BLaER1 treated with 17β-estradiol and CSF1 and Interleukin-3, amounts not matched to agents 10 nM and 100 nM (cell line): Measurements from ENCODE around the gene MAP3K15.

ENCODE experiments used
- H3K27ac ChIP-seq, 11 experiments: shearing (Covaris generic); formaldehyde crosslinking; 2 replicates each; pipeline ENCODE4 v1.8.1; 2022
- H3K27me3 ChIP-seq, 11 experiments: shearing (Covaris generic); formaldehyde crosslinking; 2 replicates each; pipeline ENCODE4 v1.8.1; 2022
- H3K36me3 ChIP-seq, 11 experiments: shearing (Covaris generic); formaldehyde crosslinking; 2 replicates each; pipeline ENCODE4 v1.8.1; 2022
- H3K4me1 ChIP-seq, 10 experiments: shearing (Covaris generic); formaldehyde crosslinking; 2 replicates each; pipeline ENCODE4 v1.8.1; 2022
- H3K4me2 ChIP-seq, 11 experiments: shearing (Covaris generic); formaldehyde crosslinking; 2 replicates each; pipeline ENCODE4 v1.8.1; 2022
- H3K4me3 ChIP-seq, 10 experiments: shearing (Covaris generic); formaldehyde crosslinking; 2 replicates each; pipeline ENCODE4 v1.8.1; 2022
- H3K9ac ChIP-seq, 11 experiments: shearing (Covaris generic); formaldehyde crosslinking; 2 replicates each; pipeline ENCODE4 v1.8.1; 2022
- H3K9me3 ChIP-seq, 11 experiments: shearing (Covaris generic); formaldehyde crosslinking; replicated peaks in 1 of 11; 2 replicates each; pipeline ENCODE4 v1.8.1; 2022
- H4K20me1 ChIP-seq, 11 experiments: shearing (Covaris generic); formaldehyde crosslinking; 2 replicates each; pipeline ENCODE4 v1.8.1; 2022
- Cebpa-rat ChIP-seq, 11 experiments: shearing (Covaris generic); IDR thresholded peaks; 2 replicates each; pipeline ENCODE4 v1.8.1; 2022

MAP3K15 gene

GRCh38 chrX:19343085-19343534 lies 172.2 kb downstream of the MAP3K15 start:
- Histone ChIP-seq H3K4me1 (peaks cover 11 to 42% (median 23%) of the 10 kb centered on the region in 10 experiments), H4K20me1 (peaks cover 6 to 38% (median 30%) of the 10 kb centered on the region in 11 experiments; a peak in 15 of 22 replicates), H3K9me3 (peaks cover 0 to 8% (median 0%) of the 10 kb centered on the region in 11 experiments; a peak in 1 of 22 replicates), H3K4me3 (peak overlapping the region; percentile 66 to 85 (median 76); a peak in 19 of 20 replicates), H3K27ac (peak overlapping the region in 9 of 11 experiments; percentile 20 to 79 (median 60); a peak in 17 of 22 replicates), H3K36me3 (peaks cover 0 to 17% (median 0%) of the 10 kb centered on the region in 11 experiments; a peak in 4 of 22 replicates), H3K9ac (peak overlapping the region in 10 of 11 experiments; percentile 20 to 92 (median 82); a peak in 17 of 22 replicates), H3K27me3 (peaks cover 0 to 14% (median 0%) of the 10 kb centered on the region in 11 experiments; a peak in 3 of 22 replicates), H3K4me2 (peak overlapping the region; percentile 46 to 72 (median 65))
- TF ChIP-seq Cebpa-rat (IDR thresholded peaks at IDR 0.05): no peak

DNA sequence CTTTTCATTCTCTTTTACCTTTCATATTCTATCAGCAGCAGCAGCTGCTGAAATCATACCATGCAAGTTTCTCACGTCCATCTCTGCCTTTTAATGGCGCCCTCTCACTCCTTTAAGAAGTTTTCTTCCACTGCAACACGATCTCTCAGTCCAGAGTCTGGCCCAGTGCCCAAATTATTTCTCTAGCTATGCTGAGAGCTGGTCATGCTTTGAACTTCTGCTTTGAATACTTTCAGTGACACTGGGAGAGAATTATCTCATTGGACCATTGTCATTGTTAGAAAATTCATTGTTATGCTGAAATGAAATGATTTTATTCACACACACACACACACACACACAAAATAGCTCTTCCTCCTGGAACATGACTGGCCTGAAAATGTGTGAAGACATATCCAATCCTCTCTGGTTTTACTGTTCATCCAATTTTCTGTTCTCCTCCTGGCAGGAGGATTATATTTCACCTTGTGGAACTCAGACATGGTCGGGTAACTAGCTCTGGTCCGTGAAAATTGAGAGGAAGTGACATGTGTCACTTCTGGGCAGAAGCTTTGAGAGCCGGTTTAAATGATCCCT lies 172.9 kb downstream of the MAP3K15 start:
- Histone ChIP-seq H3K9me3 (peaks cover 0 to 8% (median 0%) of the 10 kb centered on the region in 11 experiments; a peak in 1 of 22 replicates), H3K9ac (peak overlapping the region in 2 of 11 experiments; percentile 75 to 83; a peak in 2 of 22 replicates), H3K27me3 (peaks cover 0 to 14% (median 0%) of the 10 kb centered on the region in 11 experiments; a peak in 1 of 22 replicates), H3K36me3 (peaks cover 0 to 11% (median 0%) of the 10 kb centered on the region in 11 experiments; a peak in 2 of 22 replicates), H3K4me3 (no peak overlapping the region), H4K20me1 (peaks cover 6 to 31% (median 24%) of the 10 kb centered on the region in 11 experiments; a peak in 15 of 22 replicates), H3K4me2 (peak overlapping the region in 9 of 11 experiments; percentile 46 to 72 (median 65); a peak in 13 of 22 replicates), H3K27ac (no peak overlapping the region), H3K4me1 (peaks cover 11 to 35% (median 23%) of the 10 kb centered on the region in 10 experiments)
- no peak for TF ChIP-seq Cebpa-rat (IDR thresholded peaks at IDR 0.05)

DNA sequence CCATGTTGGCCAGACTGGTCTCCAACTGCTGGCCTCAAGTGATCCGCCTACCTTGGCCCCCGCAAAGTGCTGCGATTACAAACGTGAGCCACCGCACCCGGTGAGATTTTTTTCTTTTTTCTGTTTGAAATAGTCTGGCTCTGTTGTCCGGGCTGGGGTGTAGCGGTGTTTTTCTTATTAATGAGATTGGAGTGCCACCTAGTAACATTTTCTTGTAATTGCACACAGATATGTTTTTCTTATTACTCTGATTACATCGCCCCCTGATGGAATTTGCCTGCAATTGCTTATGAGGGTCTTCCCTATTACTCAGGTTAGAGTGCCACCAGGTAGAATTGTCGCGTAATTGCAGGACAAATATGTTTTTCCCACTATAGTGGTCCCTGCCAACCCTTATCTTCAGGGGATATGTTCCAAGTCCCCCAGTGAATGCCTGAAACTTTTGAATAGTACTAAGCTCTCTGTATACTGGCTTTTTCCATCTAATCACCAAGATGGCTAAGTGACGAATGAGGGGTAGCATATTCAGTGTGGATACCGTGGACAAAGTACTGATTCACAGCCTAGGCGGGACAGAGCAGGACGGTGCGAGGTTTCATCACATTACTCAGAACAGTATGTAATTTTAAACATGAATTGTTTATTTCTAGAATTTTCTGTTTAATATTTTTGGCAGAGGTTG lies 180.2 kb downstream of the MAP3K15 start:
- H3K36me3 ChIP-seq: no peaks in the 10 kb centered on the region
- H3K4me2 ChIP-seq: no peak overlapping the region
- no peaks in the 10 kb centered on the region for H3K4me1 ChIP-seq
- no peak overlapping the region for H3K4me3 ChIP-seq
- peaks cover 0 to 16% (median 0%) of the 10 kb centered on the region in 11 experiments; a peak in 5 of 22 replicates for H3K27me3 ChIP-seq
- peaks cover 0 to 10% (median 0%) of the 10 kb centered on the region in 11 experiments; a peak in 2 of 22 replicates for H4K20me1 ChIP-seq
- peaks cover 0 to 7% (median 4%) of the 10 kb centered on the region in 11 experiments; a peak in 8 of 22 replicates for H3K9me3 ChIP-seq
- H3K27ac ChIP-seq: no peak overlapping the region
- no peak for TF ChIP-seq Cebpa-rat (IDR thresholded peaks at IDR 0.05)
- no peak overlapping the region for H3K9ac ChIP-seq

DNA sequence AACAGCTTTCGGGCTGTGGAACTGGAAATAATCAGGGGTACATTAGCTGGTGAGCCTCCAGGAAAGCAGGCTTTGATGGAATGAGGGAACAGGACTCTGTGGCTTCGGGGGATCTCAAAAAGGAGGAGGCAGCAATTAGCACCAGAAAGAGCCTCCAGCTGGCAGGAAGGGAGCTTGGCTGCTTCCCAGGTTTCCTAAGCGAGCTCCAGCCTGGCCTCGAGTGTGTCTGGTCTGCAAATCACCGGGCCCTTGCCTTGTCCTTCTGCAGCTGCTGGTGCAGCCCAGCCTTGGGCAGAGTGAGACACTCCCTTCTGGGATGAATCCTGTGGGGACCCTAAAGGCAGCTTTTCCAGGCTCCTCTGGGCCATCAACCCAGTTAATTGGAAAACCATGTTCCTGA lies 182.3 kb downstream of the MAP3K15 start:
- Histone ChIP-seq H3K27me3 (peaks cover 0 to 30% (median 11%) of the 10 kb centered on the region in 11 experiments; a peak in 14 of 22 replicates), H3K27ac (no peak overlapping the region), H4K20me1 (peaks cover 0 to 10% (median 0%) of the 10 kb centered on the region in 11 experiments; a peak in 3 of 22 replicates), H3K4me3 (no peak overlapping the region), H3K36me3 (no peaks in the 10 kb centered on the region), H3K4me1 (no peaks in the 10 kb centered on the region), H3K9ac (no peak overlapping the region), H3K9me3 (peaks cover 0 to 7% (median 4%) of the 10 kb centered on the region in 11 experiments; a peak in 8 of 22 replicates), H3K4me2 (no peak overlapping the region)
- TF ChIP-seq Cebpa-rat (IDR thresholded peaks at IDR 0.05): no peak

DNA sequence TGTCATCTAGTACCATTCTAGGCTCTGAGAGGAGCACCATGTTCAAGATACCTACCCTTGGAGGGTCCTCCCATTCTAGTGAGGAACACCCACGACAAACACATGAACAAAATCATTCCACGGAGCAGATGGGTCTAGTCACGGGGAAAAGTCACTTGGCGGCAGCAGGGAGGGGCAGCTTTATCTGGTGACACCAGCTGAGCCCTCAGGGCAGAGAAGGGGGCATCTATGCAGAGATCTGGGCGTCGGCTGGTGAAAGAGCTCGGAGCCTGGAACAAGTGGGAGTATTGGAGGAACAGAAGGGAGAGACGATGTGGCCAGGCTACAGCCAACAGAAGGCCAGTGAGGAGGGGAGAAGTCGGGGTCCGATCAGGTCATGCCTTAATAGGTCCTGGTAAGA lies 183.5 kb downstream of the MAP3K15 start:
- Histone ChIP-seq H3K27me3 (peaks cover 0 to 30% (median 11%) of the 10 kb centered on the region in 11 experiments; a peak in 14 of 22 replicates), H3K4me3 (no peak overlapping the region), H3K9ac (no peak overlapping the region), H3K27ac (no peak overlapping the region), H3K4me1 (no peaks in the 10 kb centered on the region), H3K4me2 (no peak overlapping the region), H3K9me3 (peaks cover 0 to 7% (median 4%) of the 10 kb centered on the region in 11 experiments; a peak in 8 of 22 replicates), H3K36me3 (no peaks in the 10 kb centered on the region), H4K20me1 (peaks cover 0 to 10% (median 0%) of the 10 kb centered on the region in 11 experiments; a peak in 3 of 22 replicates)
- no peak for TF ChIP-seq Cebpa-rat (IDR thresholded peaks at IDR 0.05)

DNA sequence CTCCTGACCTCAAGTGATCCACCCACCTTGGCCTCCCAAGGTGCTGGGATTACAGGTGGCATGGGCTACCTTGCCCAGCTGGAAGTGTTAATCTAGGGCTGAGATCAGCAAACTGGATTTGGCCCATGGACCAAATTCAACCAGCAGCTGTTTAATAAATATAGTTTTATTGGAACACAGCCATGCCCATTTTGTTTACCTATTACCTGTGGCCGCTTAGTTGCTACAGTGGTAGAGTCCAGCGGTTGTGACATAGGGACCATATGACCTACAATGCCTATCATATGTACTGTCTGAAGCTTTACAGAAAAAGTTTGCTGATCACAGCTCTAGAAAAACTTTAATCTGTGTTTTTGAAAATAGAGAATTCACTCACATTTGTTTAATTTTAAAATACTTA lies 188.7 kb downstream of the MAP3K15 start:
- no peak overlapping the region for H3K4me3 ChIP-seq
- peaks cover 0 to 26% (median 11%) of the 10 kb centered on the region in 11 experiments; a peak in 12 of 22 replicates for H3K27me3 ChIP-seq
- no peak overlapping the region for H3K4me2 ChIP-seq

More for the DNA sequence above, 188.7 kb downstream of the MAP3K15 start:
- Histone ChIP-seq H4K20me1 (peaks cover 0 to under 1% (median 0%) of the 10 kb centered on the region in 11 experiments; a peak in 1 of 22 replicates), H3K9me3 (peaks cover 0 to 4% (median 0%) of the 10 kb centered on the region in 11 experiments; a peak in 2 of 22 replicates), H3K27ac (no peak overlapping the region), H3K4me1 (no peaks in the 10 kb centered on the region), H3K9ac (no peak overlapping the region), H3K36me3 (no peaks in the 10 kb centered on the region)
- no peak for TF ChIP-seq Cebpa-rat (IDR thresholded peaks at IDR 0.05)
